HG02642 (cell line): ENCODE data around the gene NR1H3.

Experiments
- ATAC-seq: cut with Tn5 transposase; IDR thresholded peaks from one replicate; pipeline ENCODE4 v1.9.1; 2021; ENCODE audit warnings: mild to moderate bottlenecking; ENCODE audit not compliant: unreplicated experiment, poor library complexity

The NR1H3 gene

DNA sequence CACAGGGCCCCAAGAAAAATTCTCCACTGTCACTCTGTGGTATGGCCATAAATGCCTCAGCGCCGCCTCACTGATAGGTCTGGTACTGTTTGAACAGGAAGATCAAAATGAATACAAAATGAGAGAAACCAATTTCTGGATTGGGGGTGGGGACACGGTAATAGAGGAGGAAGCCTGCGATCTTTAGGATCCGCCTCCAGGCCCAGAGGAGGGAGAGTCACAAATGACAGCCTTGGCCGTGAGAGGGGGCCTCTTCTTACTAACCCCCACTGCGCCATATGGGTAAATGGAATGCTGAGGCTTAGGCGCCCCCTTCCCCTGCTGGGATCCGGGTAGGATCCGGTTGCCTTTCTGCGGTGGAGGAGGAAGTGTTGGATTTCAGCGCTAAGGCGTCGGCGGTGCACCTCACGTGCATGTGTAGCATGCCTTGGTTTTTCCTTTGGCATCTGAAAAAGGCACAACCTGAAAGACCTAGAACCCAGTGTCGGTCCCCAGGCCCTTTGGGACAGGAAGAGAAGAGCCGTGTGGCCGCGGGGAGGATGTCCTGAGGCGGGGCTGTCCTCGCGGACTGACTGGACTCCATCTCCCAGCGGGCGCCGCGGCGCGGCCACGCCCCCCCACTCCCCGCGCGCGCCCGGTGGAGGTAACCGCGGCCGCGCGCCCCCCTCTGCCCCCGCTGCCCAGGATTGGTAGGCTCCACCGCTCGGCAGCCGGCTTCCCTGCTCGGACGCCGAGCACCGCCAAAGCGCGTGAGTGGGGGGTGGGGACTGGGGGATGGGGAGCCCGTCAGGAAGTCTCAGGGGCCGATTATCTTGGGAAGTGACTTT lies 11.4 kb downstream of the NR1H3 start:
- ATAC-seq = peak; percentile 55

DNA sequence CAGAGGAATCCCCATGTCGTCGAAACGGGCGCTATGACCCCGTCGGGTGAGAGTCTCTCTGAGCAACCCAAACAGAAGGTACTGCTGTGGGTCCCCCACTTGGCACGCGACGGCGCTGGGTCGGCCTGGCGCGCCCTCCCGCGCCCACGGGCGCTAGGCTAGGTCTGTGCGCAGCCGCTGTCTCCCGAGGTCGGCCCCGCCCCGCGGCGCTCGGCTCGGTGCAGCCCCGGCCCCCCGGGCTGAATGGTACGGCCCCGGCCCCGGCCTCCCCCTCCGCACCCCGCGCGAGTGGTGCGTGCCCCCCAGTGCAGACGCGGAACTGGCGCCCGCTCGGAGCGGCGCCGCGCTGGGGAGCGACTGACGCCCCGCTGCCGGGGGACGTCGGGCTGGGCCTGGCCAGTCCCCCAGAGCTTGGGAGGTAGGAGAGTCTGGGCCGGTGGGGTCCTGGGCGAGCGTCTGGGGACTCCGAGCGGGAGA lies 12.1 kb downstream of the NR1H3 start, which contains the start of gene MADD:
Gene MADD, plus strand, starts transcription at position 305 of the 477 bp plus-strand sequence.
- ATAC-seq = peak; percentile 81

DNA sequence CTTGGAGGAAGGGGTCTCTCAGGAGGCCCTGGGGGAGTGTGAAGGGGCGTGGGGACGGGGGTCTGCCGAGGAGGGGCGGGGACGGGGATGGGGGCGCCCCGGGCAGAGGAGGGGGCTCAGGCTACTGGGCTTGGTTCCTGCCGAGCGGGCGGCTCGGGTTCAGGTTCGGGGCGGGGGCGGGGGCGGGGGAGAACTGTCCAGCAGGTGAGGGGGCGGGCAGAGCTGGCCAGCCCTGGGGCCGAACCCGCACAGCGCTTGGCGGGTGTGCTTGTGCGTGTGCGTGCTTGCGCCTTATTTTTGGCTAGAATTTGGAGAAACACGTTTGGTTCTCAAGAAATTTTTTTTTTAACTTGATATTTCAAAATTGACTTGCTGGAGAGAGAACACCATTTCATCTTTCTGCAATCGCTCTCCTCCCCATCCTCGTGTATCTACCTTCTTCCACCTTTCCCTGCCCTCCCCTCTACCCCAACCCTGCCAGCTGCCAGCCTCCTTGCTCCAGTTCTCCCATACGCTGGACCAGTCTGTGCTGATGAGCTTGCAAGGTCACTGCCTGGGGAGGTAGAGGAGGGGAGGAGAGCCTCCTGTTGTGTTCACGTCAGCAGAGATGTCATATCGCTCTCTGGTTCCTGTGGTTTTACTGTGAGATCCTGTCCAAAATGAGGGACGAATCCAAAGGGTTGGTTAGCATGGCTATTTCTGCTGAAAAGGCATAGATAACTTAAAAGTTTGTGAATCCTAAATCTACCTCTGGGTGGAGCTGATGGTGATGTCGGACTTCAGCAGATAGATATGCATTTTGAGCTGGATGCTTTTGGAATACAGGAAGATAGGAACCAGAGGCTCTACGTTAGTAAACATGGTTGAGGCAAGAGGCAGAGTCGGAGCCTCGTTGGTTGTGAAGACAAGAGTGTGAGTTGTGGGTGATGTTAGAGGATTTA lies 12.8 kb downstream of the NR1H3 start:
- ATAC-seq = no peak

DNA sequence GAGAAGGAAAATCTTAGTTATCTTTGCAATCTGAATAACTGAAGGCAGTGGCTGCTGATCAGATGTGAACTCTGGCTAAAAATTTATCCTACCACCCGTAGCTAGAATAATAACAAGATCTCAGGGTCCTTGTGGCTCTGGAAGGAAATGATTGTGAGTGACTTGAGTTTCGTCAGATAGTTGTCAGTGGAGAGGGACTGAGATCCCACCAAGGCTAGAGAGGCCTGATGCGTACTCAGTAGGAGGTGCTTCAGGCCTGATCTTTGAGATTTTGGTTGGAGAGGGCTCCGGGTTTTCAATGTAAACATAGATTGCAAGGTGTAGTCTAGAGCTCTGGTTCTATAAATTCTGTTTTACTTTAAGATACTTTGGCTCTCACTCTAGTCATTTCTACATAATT lies 13.5 kb downstream of the NR1H3 start:
- no peak for ATAC-seq

DNA sequence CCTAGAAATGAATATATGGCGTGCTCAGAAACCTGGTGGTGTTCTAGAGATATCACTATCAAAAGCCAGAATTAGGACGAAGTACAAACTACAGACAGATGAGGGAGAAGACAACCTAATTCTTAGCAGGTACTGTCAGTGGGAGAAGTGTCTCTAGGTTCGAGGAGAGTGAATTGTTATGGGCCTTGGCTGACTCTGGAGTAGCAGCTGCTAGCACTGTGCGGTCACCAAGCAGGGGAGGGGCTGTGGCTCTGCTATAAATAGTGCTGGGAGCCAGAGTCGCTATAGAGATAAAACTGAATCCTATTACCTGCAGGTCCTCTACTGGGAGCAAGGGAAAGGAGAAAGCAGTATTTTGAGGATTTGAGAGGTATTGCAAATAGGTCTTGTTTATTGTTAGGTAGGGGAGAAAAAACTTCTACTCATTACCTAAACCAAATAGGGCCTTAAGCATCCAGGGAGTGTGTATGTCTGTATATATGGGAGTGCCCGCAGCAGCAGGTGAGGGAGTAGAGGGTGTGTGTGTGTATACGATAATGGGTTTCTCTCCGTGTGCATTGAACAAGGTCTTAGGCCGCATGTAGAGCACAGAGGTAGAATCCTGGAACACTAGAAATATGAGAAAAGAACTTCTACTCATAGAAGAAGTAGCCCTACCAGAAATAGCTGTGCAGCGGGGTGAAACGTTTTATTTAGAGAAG lies 14.3 kb downstream of the NR1H3 start:
- ATAC-seq = no peak

DNA sequence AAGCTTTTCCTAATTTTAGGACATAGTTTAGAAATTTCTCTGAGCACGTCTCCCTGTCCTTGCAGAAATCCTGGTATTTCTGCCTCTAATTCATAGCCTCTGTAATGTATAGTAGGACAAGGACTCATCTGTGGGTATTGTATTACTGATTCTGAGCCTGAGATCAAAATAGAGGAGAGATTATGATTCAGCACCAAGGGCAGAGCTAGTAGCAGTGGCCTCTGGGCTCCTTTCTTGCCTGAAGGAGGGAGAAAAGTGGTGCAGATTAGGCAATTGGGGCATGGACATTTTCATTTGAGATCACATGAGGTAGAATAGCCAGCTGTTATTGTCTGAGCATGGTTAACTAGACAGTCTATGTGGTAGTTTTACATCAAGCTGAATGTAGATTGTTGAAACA lies 14.9 kb downstream of the NR1H3 start:
- ATAC-seq = no peak

DNA sequence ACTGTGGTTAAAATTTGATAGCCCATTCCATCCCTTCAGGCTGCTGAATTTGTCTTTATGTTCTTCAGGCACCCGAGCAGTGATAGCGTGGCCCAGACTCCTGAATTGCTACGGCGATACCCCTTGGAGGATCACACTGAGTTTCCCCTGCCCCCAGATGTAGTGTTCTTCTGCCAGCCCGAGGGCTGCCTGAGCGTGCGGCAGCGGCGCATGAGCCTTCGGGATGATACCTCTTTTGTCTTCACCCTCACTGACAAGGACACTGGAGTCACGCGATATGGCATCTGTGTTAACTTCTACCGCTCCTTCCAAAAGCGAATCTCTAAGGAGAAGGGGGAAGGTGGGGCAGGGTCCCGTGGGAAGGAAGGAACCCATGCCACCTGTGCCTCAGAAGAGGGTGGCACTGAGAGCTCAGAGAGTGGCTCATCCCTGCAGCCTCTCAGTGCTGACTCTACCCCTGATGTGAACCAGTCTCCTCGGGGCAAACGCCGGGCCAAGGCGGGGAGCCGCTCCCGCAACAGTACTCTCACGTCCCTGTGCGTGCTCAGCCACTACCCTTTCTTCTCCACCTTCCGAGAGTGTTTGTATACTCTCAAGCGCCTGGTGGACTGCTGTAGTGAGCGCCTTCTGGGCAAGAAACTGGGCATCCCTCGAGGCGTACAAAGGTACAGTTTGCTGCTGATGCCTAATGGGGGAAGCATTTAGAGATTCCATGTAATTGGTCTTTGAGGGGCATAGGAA lies 16.9 kb downstream of the NR1H3 start:
- ATAC-seq = no peak

DNA sequence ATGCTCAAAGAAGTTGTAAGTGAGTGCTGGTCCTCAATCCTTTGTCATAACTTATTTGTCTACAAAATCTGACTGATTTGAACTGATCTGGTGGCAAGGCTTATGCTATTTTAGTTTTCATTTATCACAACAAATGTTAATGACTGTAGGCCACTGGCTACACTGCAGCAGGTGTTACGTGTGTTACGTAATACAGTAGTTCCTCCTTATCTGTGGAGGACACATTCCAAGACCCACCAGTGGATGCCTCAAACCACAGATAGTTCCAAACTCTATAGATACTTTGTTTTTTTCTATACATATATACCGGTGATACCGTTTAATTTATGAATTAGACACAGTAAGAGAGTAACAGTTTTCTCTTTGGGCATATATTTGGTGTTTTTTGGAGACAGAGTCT lies 19.1 kb downstream of the NR1H3 start:
- no peak for ATAC-seq

DNA sequence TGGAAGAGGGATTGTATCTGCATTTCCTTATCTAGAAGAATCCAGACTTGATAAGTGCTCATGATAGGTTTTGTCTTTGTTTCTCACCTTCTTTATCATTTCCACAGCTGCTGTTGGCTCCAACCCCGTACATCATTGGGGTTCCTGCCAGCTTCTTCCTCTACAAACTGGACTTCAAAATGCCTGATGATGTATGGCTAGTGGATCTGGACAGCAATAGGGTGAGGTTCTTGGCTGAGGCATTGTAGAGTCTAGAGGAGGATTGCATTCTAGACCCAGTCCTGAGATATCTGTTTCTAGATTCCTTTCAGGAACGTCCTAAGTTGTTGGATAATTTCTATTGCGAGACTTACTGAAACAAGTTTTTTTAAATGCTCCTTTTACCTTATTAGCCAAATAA lies 20.3 kb downstream of the NR1H3 start:
- no peak for ATAC-seq

DNA sequence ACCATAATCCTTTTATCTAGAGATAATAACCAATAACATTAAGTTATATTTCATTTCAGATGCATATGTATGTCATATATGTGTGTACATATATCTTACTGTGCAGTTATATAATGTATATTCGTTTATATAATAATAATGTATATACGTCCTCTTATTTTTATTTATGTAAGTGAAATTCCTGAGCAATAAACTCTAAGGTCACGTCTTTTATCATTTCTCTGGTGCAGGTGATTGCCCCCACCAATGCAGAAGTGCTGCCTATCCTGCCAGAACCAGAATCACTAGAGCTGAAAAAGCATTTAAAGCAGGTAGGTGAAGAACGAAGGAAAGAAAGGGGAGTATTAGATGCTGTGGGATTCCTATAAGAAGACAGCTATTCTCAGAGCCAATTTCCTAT lies 21.0 kb downstream of the NR1H3 start:
- no peak for ATAC-seq

DNA sequence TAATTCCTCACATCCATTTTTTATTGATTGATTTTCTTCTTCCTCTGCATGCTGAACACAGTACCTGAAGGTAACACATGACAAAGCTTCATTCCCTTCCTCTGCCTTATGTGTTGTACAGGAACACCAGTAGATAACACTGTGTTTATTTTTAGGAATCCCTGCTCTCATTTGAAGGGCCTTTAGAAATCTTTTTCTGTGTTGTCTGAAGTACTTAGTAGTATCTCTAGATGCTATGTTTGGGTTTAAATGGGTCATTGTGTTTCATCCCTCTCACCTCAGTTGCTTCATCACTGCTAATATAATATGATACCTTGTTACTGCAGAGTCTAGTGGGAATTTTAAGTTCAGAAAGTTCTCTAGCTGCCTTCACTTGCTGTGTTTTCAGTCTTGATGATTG lies 22.3 kb downstream of the NR1H3 start:
- ATAC-seq = no peak

DNA sequence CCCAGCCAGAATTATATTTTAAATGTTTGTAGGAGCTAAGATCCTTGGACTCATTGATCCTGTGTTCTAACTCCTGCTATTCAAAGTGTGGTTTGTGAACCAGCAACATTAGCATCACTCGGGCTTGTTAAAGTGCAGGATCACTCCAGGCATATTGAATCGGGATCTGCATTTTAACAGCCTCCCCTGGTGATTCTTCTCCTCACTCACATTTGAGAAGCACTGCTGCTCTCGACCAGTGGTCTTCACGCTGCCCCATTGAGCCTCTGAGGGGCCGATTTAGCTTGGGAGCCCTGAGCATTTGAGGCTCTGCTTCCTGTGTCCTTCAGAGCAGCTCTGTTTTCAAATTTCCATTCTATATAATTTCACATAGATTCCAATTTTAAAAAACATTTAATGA lies 23.1 kb downstream of the NR1H3 start:
- ATAC-seq = no peak

DNA sequence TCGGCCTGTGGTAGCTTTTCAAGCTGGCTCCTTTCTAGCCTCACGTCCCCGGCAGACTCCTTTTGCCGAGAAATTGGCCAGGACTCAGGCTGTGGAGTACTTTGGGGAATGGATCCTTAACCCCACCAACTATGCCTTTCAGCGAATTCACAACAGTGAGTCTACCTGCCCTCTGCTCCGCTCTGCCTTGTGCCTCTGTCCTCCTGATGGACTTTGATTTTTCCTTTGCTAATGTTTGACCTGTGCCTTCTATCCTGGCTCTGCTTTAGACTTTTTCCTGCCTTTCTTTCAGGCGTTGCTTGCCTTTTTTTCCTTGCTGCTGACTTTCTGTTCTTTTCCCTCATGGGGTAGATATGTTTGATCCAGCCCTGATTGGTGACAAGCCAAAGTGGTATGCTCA lies 24.7 kb downstream of the NR1H3 start:
- ATAC-seq = no peak

DNA sequence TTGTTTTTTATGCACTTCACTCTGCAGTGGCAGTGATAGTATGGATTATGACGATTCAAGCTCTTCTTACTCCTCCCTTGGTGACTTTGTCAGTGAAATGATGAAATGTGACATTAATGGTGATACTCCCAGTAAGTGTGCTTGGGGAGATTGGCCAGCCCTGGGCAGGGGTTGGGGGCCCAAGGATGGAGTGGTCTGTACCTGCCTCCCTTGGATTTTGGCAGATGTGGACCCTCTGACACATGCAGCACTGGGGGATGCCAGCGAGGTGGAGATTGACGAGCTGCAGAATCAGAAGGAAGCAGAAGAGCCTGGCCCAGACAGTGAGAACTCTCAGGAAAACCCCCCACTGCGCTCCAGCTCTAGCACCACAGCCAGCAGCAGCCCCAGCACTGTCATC lies 26.4 kb downstream of the NR1H3 start:
- ATAC-seq = no peak

DNA sequence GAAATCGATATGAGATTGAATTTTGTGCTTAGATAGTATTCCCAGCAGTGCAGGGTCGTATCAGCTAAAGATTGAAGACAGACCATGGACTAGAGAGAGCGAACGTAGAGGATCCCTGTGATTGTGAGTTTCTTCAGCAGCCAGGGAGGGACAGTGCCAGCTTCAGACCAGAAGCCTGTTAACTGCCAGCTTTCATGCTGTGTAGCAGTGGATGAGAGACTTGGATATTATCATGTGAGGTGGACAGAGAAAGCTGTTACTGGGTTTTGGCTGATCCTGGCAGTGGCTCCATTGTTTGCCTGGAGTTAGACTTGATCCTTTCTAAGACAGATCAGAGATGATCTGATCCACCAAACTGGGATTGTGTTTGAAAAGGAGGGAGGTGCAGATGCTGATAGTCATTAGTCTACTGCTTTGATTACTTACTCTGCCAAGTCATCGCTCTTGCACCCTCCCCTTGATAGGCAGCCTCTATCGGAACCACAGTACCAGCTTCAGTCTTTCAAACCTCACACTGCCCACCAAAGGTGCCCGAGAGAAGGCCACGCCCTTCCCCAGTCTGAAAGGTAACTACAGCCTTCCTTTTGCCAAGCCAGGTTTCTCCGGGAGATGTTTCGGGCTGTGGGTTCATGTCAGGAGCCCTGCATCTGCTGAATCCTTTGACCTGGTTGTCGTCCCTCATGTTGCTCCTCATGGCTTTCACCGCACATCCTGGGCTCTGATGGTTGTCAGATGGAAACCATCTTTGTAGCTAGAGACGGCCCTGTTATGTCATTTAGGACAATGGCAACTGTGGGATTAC lies 28.4 kb downstream of the NR1H3 start:
- ATAC-seq = no peak

DNA sequence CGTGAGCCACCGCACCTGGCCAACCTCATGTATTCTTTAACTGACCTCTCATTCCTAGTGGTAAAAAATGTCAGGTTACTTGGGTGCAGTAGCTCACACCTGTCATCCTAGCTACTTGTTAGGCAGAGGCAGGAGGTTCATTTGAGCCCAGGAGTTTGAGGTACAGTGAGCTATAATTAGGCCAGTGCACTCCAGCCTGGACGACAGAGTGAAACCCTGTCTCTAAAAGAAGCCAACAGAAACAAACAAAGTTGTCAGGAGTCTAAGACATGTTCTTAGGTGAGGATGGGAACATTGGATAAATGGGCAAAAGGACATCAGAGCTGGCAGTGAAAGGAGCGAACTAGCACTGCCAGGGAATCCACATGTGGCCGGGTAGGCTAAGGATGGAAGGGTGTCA lies 30.3 kb downstream of the NR1H3 start:
- no peak for ATAC-seq

DNA sequence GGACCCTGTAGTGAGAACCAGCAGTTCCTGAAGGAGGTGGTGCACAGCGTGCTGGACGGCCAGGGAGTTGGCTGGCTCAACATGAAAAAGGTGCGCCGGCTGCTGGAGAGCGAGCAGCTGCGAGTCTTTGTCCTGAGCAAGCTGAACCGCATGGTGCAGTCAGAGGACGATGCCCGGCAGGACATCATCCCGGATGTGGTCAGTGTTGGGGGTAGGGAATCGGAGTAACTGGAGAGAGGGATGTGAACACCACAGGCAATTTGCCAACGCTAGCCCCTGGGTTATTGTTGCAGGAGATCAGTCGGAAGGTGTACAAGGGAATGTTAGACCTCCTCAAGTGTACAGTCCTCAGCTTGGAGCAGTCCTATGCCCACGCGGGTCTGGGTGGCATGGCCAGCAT lies 32.1 kb downstream of the NR1H3 start:
- ATAC-seq = no peak

DNA sequence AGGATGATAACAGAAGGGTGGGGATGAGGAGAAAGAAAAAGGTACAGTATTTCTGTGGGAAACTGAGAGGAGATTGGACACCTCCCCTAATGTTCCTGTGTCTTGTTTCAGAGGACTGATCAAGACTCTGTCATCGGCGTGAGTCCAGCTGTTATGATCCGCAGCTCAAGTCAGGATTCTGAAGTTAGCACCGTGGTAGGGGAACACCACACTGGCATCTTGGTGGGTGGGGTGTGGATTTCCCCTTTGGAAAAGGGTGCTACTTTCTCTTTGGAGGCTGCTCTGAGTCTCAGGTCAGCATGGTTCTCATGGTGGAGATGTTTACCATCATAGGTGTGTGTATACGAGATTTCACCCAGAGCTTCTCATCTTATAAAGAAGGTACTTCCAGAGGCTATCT lies 37.6 kb downstream of the NR1H3 start:
- no peak for ATAC-seq

DNA sequence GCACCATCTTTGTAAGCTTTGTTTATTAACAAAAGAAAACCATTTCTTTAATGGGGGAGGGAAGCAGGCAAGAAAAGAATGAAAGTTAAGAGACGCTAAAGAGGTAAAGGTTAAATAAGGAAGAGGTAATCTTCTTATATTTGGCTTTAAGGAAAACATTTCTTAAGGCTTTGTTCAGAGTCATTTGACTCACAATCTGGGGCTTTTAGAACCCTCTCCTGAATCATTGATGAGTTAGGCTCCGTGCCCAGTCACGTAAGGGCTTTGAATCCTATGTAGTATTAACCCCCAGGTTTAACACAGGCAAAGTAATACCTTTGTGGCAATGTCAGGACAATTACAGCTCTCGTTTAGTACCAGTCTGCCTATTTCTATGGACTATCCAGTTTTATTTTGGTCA lies 38.2 kb downstream of the NR1H3 start:
- ATAC-seq = no peak
